A673 (cell line): ENCODE data around the gene RBM8A.

Experiments used
- EZH2 ChIP-seq: fragments of 200-600 bp; sonication (generic); IDR thresholded peaks from 2 replicates; pipeline ENCODE4 v1.6.1; 2017; ENCODE audit warnings: borderline replicate concordance, low read depth, mild to moderate bottlenecking, mixed read lengths, antibody characterized with exemption, low read length; ENCODE audit not compliant: poor library complexity, severe bottlenecking
- TF ChIP-seq, protein P1 (sequence below): fragments of 300-800, 200-600 bp; sonication (generic); conservative IDR thresholded peaks from 2 replicates; pipeline ENCODE4 v1.5.1; 2017; ENCODE audit warnings: low read depth, mild to moderate bottlenecking, antibody characterized with exemption, low read length, moderate library complexity, mixed read lengths

DNA sequence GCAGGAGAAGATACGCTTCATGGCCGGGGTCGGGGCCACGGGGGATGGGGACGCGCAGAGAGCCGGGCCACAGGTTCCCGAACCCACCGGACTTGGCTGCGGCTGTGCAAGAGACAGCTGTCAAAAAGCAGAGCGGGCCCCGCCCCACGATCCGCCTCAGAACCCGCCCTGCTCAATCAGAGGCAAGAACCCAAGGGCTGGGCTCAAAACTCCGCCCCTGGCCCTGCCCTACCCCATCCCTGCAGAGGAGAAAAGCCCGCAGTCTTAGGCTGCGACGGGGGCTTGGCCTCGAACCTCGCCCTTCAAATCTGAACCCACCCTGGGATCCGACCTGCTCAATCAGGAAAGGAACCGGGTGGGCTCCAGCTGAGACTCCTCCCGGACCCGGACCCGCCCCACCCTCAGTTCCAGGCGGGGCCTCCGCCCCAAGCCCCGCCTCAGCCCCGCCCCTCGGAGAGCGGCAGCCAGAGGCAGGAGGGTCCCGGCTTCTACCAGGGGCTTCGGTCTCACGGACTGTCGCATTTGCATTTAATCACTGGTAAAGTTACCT lies 41.5 kb downstream of the RBM8A start, which contains the start of gene ANKRD35:
- TF ChIP-seq, protein P1, sequence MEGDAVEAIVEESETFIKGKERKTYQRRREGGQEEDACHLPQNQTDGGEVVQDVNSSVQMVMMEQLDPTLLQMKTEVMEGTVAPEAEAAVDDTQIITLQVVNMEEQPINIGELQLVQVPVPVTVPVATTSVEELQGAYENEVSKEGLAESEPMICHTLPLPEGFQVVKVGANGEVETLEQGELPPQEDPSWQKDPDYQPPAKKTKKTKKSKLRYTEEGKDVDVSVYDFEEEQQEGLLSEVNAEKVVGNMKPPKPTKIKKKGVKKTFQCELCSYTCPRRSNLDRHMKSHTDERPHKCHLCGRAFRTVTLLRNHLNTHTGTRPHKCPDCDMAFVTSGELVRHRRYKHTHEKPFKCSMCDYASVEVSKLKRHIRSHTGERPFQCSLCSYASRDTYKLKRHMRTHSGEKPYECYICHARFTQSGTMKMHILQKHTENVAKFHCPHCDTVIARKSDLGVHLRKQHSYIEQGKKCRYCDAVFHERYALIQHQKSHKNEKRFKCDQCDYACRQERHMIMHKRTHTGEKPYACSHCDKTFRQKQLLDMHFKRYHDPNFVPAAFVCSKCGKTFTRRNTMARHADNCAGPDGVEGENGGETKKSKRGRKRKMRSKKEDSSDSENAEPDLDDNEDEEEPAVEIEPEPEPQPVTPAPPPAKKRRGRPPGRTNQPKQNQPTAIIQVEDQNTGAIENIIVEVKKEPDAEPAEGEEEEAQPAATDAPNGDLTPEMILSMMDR: no peak
- no peak for TF ChIP-seq EZH2
